DMS114 treated with DMSO at 0.1 percent for 48 hours (cell line): Measurements from ENCODE around the gene TRAP1.
"Not testable (repeated sequence)": the region's sequence is repeated elsewhere in the genome, so short reads cannot be mapped to it uniquely, and the experiment has no call there.

ENCODE experiments used
- DNase-seq: peaks from one replicate; lab custom pipeline; 2025; ENCODE audit not compliant: unreplicated experiment; lab: John Stamatoyannopoulos, UW

TRAP1 gene

DNA sequence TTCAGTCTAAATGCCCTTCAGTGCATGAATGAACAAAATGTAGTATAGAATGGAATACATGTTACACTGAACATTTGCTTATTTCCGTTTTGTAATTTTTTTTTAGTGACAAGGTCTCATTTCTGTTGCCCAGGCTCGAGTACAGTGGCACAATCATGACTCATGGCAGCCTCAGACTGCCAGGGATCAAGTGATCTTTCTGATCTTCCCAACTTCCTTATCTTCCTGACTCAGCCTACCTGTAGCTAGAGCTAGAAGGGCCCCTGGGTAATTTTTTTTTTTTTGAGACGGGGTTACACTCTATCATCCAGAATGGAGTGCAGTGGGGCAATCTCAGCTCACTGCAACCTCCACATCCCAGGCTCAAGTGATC lies 98.6 kb downstream of the TRAP1 start:
- DNase-seq: no peak

DNA sequence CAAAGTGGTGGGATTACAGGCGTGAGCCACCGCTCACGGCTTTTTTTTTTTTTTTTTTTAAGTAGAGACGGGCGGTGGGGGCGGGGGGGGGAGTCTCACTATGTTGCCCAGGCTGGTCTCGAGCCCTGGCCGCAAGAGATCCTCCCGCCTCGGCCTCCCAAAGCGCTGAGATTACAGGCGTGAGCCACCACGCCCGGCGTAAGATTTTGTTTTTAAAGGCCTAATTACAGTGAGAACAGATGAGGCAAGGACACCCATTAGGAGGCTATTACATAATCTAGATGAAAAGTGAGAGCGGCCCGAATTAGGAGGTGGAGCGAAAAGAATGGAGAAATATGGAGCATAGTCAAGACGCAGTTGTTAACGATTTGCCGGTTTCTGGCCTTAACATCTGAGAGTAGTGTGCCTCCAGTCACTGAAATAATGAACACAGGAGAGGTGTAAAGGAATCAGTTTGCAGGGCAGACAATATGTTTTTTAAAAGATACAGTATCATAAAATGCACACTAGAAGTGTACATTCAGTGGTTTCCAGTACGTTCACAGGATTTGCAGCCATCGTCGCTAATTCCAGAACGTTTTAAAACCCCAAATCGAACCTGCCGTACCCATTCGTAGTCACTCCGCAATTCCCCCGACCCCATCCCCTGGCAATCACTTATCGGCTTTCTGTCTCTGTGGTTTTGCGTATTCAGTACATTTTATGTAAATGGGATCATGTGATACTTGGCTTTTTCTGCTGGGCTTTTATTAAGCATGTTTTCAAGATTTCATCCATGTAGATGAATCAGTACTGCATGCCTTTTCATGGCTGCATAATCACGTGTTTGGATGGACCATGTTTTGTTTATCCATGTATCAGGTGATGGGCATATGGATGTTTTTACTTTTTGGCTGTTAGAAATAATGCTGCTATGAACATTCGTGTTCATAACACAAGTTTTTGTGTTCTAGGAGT lies 104.5 kb downstream of the TRAP1 start:
- DNase-seq: no peak

DNA sequence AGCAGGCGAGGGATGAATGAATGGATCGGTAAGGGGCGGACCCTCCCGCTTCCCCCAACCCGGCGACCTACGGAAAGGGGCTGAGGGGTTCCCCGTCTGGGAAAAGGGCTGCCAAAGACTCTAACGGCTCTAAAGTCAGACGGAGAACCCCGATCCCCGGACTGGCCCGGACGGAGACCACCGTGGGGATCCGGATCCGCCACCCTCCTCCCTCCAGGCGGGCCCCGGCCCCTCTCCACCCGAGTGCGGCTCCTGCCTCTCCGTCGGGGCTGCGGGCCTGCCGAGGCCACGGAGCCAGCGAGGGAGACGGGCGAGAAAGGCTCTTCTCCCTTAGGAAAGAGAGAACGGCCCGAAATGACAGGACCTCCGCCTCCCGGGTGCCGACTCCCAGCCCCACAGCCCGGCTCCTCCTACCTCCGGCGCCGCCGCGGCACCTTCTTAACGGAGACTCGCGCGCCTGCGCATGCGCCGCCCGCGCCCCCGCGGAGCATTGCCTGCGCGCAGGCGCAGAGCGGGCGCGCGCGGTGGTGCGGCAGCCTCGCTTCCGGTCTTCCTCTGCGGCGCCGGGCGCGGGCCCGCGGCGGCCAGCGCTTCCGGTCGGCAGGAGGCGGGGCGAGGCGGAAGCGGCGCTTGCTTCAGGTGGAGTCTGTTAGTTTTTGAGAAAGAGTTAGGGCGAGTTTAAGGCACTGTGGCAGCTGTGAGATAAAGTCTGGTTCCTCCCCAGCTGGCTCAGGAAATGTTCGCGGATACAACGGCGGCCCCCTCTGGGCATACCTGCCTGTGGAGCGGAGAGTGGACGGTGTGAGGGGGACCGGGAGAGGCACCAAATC lies 106.0 kb downstream of the TRAP1 start, which contains the start of gene SLX4:
SLX4 (minus strand) TSS at position 461 of the 830 bp plus-strand sequence. CDS start 2,642 bp downstream, outside the sequence.
- DNase-seq: peak; percentile 83

DNA sequence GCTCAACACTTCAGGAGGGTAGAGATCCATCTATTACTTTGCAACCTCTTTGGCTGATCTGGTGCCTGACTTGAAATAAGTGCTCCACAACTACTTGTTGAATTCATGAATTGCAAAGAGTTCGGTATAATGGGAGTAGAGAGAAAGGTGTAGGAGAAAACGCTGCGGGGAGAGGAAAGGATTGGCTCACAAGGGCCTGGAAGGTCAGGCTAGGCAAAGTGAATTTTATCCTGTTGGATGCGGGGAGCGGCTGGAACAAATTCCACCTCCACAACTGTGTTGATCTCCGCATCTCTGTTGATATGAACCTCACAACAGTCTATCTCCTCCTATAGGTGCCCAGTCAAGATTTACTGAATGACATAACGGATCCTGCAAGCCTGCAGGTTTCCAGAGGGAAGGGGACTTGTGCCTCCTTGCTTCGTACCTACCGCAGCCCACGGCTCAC lies 106.6 kb downstream of the TRAP1 start:
- no peak for DNase-seq

DNA sequence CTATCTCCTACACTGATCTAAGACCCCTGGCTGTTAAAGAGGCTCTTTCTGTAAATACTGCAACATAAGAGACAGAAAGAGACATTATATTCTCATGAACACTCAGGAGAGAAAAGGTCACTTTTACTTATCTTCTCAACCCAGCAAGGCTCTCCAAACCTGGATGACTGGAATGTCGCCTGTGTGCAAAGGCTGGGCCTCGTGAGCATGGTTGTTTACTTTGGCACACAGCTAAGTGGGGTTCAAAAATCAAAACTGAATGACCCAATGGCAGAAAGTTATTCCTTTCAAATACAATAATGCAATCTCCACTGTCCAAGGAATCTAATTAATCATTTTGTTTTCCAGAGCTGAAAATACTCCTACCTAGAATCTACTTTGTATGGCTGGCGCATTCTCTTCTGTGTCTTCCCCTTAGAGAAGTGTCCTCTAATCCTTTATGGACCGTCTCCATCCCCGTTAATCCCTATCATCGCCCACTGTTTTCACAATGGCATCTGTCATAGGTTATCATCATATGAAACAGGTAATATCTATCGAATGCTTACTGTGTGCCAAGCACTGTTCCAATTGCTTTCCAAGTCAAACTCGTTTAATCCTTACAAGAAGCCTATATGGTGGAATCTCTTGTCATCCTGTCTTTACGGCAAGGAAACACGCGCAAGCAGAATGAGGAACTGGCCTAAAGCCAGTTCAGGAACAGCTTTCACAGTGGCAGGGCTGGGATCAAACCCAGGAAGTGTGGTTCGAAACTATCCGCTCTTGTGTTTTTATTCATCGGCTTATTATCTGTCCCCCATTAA lies 107.2 kb downstream of the TRAP1 start:
- no peak for DNase-seq

DNA sequence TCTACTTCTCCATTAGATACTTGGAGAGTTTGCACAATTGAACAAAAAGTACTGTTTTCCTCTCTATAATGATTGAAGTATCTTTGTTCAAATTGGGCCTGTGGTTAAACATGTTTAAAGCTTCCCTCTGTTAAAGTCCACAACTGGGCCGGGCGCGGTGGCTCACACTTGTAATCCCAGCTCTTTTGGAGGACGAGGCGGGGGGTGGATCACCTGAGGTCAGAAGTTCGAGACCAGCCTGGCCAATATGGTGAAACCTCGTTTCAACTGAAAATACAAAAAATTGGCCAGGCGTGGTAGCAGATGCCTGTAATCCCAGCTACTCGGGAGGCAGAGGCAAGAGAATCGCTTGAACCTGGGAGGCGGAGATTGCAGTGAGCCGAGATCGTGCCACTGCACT lies 108.3 kb downstream of the TRAP1 start:
- DNase-seq: not testable (repeated sequence)

DNA sequence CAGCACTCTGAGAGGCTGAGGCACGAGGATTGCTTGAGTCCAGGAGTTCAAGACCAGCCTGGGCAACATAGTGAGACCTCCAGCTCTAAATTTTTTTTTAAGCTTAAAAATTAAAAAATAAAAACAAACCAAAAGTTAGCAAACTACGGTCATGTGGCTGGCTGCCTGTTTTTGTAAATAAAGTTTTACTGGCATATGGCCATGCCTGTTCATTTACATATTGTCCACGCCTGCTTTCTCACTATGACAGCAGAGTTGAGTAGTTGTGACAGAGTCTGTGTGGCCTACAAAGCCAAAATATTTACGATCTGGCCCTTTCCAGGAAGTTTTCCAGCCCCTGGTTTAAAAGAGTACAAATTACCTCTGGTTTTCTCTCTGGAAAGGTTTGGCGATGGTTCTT lies 109.3 kb downstream of the TRAP1 start:
- DNase-seq: no peak
